ENCODE data around the gene GRN.

The GRN gene

GRCh38 chr17:44372036-44372435, 26.9 kb downstream of the GRN start:
- no peak overlapping the region for H3K4me3 ChIP-seq (IDR thresholded peaks at IDR 0.05; ENCODE audit: insufficient read depth, low read depth, low read length)
- H4K20me1 ChIP-seq (ENCODE audit: insufficient read depth) = no peaks in the 10 kb centered on the region
- no peaks in the 10 kb centered on the region for H3K36me3 ChIP-seq (ENCODE audit: insufficient read depth)
- H3K4me1 ChIP-seq (ENCODE audit: low read depth, poor library complexity, severe bottlenecking) = no peaks in the 10 kb centered on the region
- TF ChIP-seq CTCF (conservative IDR thresholded peaks at IDR 0.05; ENCODE audit: low read depth, low read length) = no peak
- H2AFZ ChIP-seq (ENCODE audit: low read depth) = no peak overlapping the region
- no peak overlapping the region for H3K27ac ChIP-seq
- H3K27me3 ChIP-seq (ENCODE audit: insufficient read depth, low read depth) = peaks cover 11% of the 10 kb centered on the region; the same call in 1 of the 2 replicates
- no peaks in the 10 kb centered on the region for H3K79me2 ChIP-seq (ENCODE audit: insufficient read depth, low read depth)
- H3K9ac ChIP-seq = no peak overlapping the region
- no peak overlapping the region for H3K4me2 ChIP-seq

DNA sequence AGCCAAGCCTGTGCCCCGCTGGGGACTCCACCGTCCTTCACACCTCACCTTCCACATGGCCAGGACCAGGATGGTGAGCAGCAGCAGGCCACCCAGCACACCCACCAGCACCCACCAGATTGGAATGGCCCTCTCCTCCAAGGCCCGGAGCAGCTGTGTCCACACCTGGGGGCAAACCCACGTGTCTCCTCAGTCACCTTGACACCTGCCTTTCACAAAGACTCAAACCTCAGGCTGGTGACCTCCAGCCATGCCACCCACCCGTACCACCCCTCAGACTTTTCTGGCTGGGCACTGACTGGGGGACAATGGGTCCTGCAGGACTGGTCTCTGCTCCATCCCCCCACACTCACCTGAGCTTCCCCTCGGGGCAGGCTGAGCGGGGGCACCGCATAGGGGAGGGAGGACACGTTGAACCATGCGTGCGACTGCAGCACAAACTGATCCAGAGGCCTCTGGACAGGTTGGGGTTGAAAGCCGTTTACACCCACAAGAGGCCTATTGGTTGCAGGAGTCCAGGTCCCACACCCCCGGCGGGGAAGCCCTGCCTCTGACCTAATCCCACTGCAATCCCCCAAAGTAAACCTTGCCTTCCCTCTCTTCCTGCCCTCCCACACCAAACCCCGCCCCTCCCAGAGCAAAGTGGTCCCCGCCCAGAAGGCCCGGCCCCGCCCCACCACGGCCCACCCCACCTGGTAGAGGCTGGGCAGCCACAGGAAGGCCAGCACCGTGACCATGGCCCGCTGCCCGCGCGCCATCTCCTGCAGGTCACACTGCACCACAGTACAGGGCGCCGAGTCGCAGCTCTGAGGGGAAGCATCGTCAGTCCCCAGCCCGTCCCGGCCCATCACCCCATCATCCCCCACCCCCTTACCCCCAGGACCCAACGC, 29.4 kb downstream of the GRN start:
- Histone ChIP-seq H3K4me2 (no peak overlapping the region), H3K4me3 (IDR thresholded peaks at IDR 0.05; ENCODE audit: insufficient read depth, low read depth, low read length) (no peak overlapping the region), H2AFZ (ENCODE audit: low read depth) (no peak overlapping the region), H3K9ac (no peak overlapping the region), H3K27ac (no peak overlapping the region), H3K27me3 (ENCODE audit: insufficient read depth, low read depth) (peaks cover 15% of the 10 kb centered on the region; the same call in 1 of the 2 replicates), H3K36me3 (ENCODE audit: insufficient read depth) (no peaks in the 10 kb centered on the region), H4K20me1 (ENCODE audit: insufficient read depth) (no peaks in the 10 kb centered on the region), H3K79me2 (ENCODE audit: insufficient read depth, low read depth) (no peaks in the 10 kb centered on the region), H3K4me1 (ENCODE audit: low read depth, poor library complexity, severe bottlenecking) (no peaks in the 10 kb centered on the region)
- no peak for TF ChIP-seq CTCF (conservative IDR thresholded peaks at IDR 0.05; ENCODE audit: low read depth, low read length)

DNA sequence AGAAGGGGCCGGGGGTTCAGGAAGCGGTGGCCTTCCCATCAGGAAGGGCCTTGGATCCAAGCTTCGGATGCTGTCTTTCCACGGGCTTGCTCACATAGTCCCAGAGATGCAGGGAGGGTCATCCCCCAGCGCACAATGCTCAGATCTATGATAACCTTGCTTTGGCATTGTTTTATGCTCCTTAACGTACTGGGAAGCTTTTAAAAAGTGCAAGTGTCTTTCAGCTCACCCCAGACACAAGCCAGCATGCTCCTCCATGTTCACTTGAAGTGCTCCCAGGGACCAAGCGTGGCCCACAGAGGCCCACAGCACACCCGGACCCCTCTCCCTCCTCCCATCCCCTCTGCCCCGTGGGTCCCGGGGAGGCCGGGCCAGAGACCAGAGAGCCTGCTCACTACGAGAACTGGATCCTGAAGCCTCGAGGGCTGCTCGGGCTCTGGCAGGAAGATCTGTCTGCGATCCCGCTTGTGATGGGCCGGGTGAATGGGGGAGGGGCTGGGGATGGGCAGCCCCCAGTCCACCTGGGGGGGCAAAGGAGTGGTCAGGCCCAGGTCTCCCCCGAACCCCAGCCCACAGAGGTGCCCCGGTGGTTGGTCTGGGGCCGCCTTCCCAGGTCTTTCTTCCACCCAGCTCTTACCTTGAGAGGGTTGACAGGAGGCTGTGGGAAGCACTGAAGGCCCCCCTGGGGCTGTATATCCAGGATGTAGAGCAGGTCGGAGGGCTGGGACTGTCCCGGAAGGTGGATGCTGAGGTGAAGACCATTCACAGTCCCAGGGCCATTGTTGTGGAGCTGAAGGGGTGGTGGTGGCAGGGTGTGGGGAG, 30.3 kb downstream of the GRN start:
- no peak overlapping the region for H3K4me3 ChIP-seq (IDR thresholded peaks at IDR 0.05; ENCODE audit: insufficient read depth, low read depth, low read length)

GRCh38 chr17:44376124-44376523, 31.0 kb downstream of the GRN start:
- Histone ChIP-seq H3K4me3 (IDR thresholded peaks at IDR 0.05; ENCODE audit: insufficient read depth, low read depth, low read length) (no peak overlapping the region), H3K4me1 (ENCODE audit: low read depth, poor library complexity, severe bottlenecking) (no peaks in the 10 kb centered on the region), H3K36me3 (ENCODE audit: insufficient read depth) (no peaks in the 10 kb centered on the region), H3K79me2 (ENCODE audit: insufficient read depth, low read depth) (no peaks in the 10 kb centered on the region), H4K20me1 (ENCODE audit: insufficient read depth) (no peaks in the 10 kb centered on the region), H2AFZ (ENCODE audit: low read depth) (no peak overlapping the region), H3K27ac (no peak overlapping the region), H3K4me2 (no peak overlapping the region), H3K9ac (no peak overlapping the region), H3K27me3 (ENCODE audit: insufficient read depth, low read depth) (peaks cover 30% of the 10 kb centered on the region; the same call in 1 of the 2 replicates)
- peak; percentile 75 for TF ChIP-seq CTCF (conservative IDR thresholded peaks at IDR 0.05; ENCODE audit: low read depth, low read length)

More for the DNA sequence above, 30.3 kb downstream of the GRN start:
- Histone ChIP-seq H4K20me1 (ENCODE audit: insufficient read depth) (no peaks in the 10 kb centered on the region), H3K4me1 (ENCODE audit: low read depth, poor library complexity, severe bottlenecking) (no peaks in the 10 kb centered on the region), H3K27me3 (ENCODE audit: insufficient read depth, low read depth) (peaks cover 22% of the 10 kb centered on the region; the same call in 1 of the 2 replicates), H3K27ac (no peak overlapping the region), H3K36me3 (ENCODE audit: insufficient read depth) (no peaks in the 10 kb centered on the region), H3K9ac (no peak overlapping the region), H3K79me2 (ENCODE audit: insufficient read depth, low read depth) (no peaks in the 10 kb centered on the region), H3K4me2 (no peak overlapping the region), H2AFZ (ENCODE audit: low read depth) (no peak overlapping the region)
- no peak for TF ChIP-seq CTCF (conservative IDR thresholded peaks at IDR 0.05; ENCODE audit: low read depth, low read length)
